Measurements from ENCODE around the gene ALDH3B1.

The ALDH3B1 gene

GRCh38 chr11:68066742-68067141 lies 56.6 kb downstream of the ALDH3B1 start:
- no peaks in the 10 kb centered on the region for H3K27me3 Mint-ChIP-seq
- no peak for ATAC-seq (replicated peaks)
- no peak overlapping the region for H3K4me3 Mint-ChIP-seq
- H3K36me3 Mint-ChIP-seq = peaks cover 65 to 74% of the 10 kb centered on the region in 2 donors
- no peak for DNase-seq
- peaks cover 6 to 9% of the 10 kb centered on the region in 2 donors for H3K4me1 Mint-ChIP-seq
- no peak overlapping the region for H3K27ac Mint-ChIP-seq
- H3K9me3 Mint-ChIP-seq = no peaks in the 10 kb centered on the region

GRCh38 chr11:68067991-68068390 lies 57.9 kb downstream of the ALDH3B1 start:
- Mint-ChIP-seq H3K27me3 (no peaks in the 10 kb centered on the region), H3K4me1 (peaks cover 9 to 13% of the 10 kb centered on the region in 2 donors), H3K36me3 (peaks cover 59 to 67% of the 10 kb centered on the region in 2 donors), H3K27ac (no peak overlapping the region), H3K9me3 (no peaks in the 10 kb centered on the region), H3K4me3 (no peak overlapping the region)
- ATAC-seq (replicated peaks) = no peak
- DNase-seq = no peak

GRCh38 chr11:68071281-68072048 lies 61.3 kb downstream of the ALDH3B1 start:
- Mint-ChIP-seq H3K4me1 (peaks cover 9 to 13% of the 10 kb centered on the region in 2 donors), H3K4me3 (no peak overlapping the region), H3K9me3 (no peaks in the 10 kb centered on the region), H3K27ac (peak overlapping the region; percentile 63), H3K27me3 (no peaks in the 10 kb centered on the region), H3K36me3 (peaks cover 41 to 67% of the 10 kb centered on the region in 2 donors)
- peak; percentile 82 to 94 for ATAC-seq (replicated peaks)
- no peak for DNase-seq

- Mint-ChIP-seq H3K36me3 (peaks cover 35 to 61% of the 10 kb centered on the region in 2 donors), H3K4me1 (peaks cover 20 to 27% of the 10 kb centered on the region in 2 donors), H3K27me3 (no peaks in the 10 kb centered on the region), H3K27ac (no peak overlapping the region), H3K4me3 (no peak overlapping the region), H3K9me3 (no peaks in the 10 kb centered on the region)
- ATAC-seq (replicated peaks) (no peak), DNase-seq (no peak)
Observed at GRCh38 chr11:68074584-68075352, 64.6 kb downstream of the ALDH3B1 start.

GRCh38 chr11:68076371-68077042 lies 66.4 kb downstream of the ALDH3B1 start:
- peaks cover 17 to 20% of the 10 kb centered on the region in 2 donors for H3K4me1 Mint-ChIP-seq
- no peak overlapping the region for H3K27ac Mint-ChIP-seq
- H3K9me3 Mint-ChIP-seq = no peaks in the 10 kb centered on the region
- ATAC-seq (replicated peaks) = no peak
- H3K27me3 Mint-ChIP-seq = no peaks in the 10 kb centered on the region
- H3K36me3 Mint-ChIP-seq = peaks cover 37 to 55% of the 10 kb centered on the region in 2 donors
- no peak overlapping the region for H3K4me3 Mint-ChIP-seq
- no peak for DNase-seq

- H3K4me3 Mint-ChIP-seq = no peak overlapping the region
- DNase-seq (peak; percentile 17), ATAC-seq (replicated peaks) (peak; percentile 82 to 84)
- H3K36me3 Mint-ChIP-seq = peaks cover 33 to 49% of the 10 kb centered on the region in 2 donors
- no peaks in the 10 kb centered on the region for H3K9me3 Mint-ChIP-seq
- no peaks in the 10 kb centered on the region for H3K27me3 Mint-ChIP-seq
- H3K27ac Mint-ChIP-seq = no peak overlapping the region
- peaks cover 13 to 14% of the 10 kb centered on the region in 2 donors for H3K4me1 Mint-ChIP-seq
Observed at GRCh38 chr11:68077617-68078582, 67.8 kb downstream of the ALDH3B1 start.
